HepG2 (cell line): ENCODE results near the gene SHISA7. TPM values are rescaled to one million over a fixed set of nuclear protein-coding genes. Genes with fewer than 3 reads are reported as not detected.
A peak's percentile ranks its signal among the peaks of the same experiment; 100 is the strongest.

Source experiments
- CEBPG ChIP-seq: IDR thresholded peaks from 2 replicates; pipeline ENCODE4 v1.6.1; 2016
- CREM ChIP-seq, 2 experiments: sonication (generic) in 1 of 2; formaldehyde crosslinking in 1 of 2; IDR thresholded peaks; 2 replicates each; pipeline versions ENCODE4 v1.4.0 to v1.6.1; 2016 to 2020; ENCODE audit warnings: antibody characterized with exemption in 1 of 2, mild to moderate bottlenecking in 1 of 2, missing genetic modification reagents in 1 of 2
- NCOA2 ChIP-seq: sonication (generic); formaldehyde crosslinking; IDR thresholded peaks from 2 replicates; pipeline ENCODE4 v1.8.0; 2022; ENCODE audit warnings: inconsistent platforms
- NFIC ChIP-seq: IDR thresholded peaks from 2 replicates; pipeline ENCODE4 v1.6.1; 2012; ENCODE audit warnings: mild to moderate bottlenecking, low read length, inconsistent platforms
- ONECUT2 ChIP-seq: sonication (generic); formaldehyde crosslinking; IDR thresholded peaks from 2 replicates; pipeline ENCODE4 v1.4.0; 2020; ENCODE audit warnings: missing genetic modification reagents
- POLR2AphosphoS5 ChIP-seq: IDR thresholded peaks from 2 replicates; pipeline ENCODE4 v1.6.1; 2012; ENCODE audit warnings: low read depth, low read length
- PRDM10 ChIP-seq: sonication (generic); formaldehyde crosslinking; IDR thresholded peaks from 2 replicates; pipeline ENCODE4 v1.4.0; 2020; ENCODE audit warnings: low read depth, missing genetic modification reagents
- SAP130 ChIP-seq: IDR thresholded peaks from 2 replicates; pipeline ENCODE4 v1.6.1; 2016; ENCODE audit warnings: low read depth
- TBL1XR1 ChIP-seq: fragments of 150-350 bp; IDR thresholded peaks from 2 replicates; pipeline ENCODE4 v1.6.1; 2014; ENCODE audit warnings: borderline replicate concordance, low read length; ENCODE audit not compliant: partially characterized antibody
- THRA ChIP-seq: sonication (generic); formaldehyde crosslinking; IDR thresholded peaks from 2 replicates; pipeline ENCODE4 v1.4.0; 2020; ENCODE audit warnings: missing genetic modification reagents, borderline replicate concordance
- ZBTB10 ChIP-seq: sonication (generic); formaldehyde crosslinking; IDR thresholded peaks from 2 replicates; pipeline ENCODE4 v1.4.0; 2020; ENCODE audit warnings: missing genetic modification reagents, borderline replicate concordance
- ZBTB42 ChIP-seq: sonication (generic); formaldehyde crosslinking; IDR thresholded peaks from 2 replicates; pipeline ENCODE4 v1.5.0; 2020; ENCODE audit warnings: mild to moderate bottlenecking, missing genetic modification reagents
- ZNF10 ChIP-seq: sonication (generic); formaldehyde crosslinking; IDR thresholded peaks from 2 replicates; pipeline ENCODE4 v1.4.0; 2020; ENCODE audit warnings: mild to moderate bottlenecking, low read depth, missing genetic modification reagents, borderline replicate concordance
- ZNF124 ChIP-seq: sonication (generic); formaldehyde crosslinking; IDR thresholded peaks from 2 replicates; pipeline ENCODE4 v1.4.0; 2020; ENCODE audit warnings: missing genetic modification reagents
- ZNF230 ChIP-seq: sonication (generic); formaldehyde crosslinking; IDR thresholded peaks from 2 replicates; pipeline ENCODE4 v1.4.0; 2020; ENCODE audit warnings: mild to moderate bottlenecking, missing genetic modification reagents
- ZNF414 ChIP-seq: sonication (generic); formaldehyde crosslinking; IDR thresholded peaks from 2 replicates; pipeline ENCODE4 v1.5.0; 2020; ENCODE audit warnings: missing genetic modification reagents
- ZNF501 ChIP-seq: sonication (generic); formaldehyde crosslinking; IDR thresholded peaks from 2 replicates; pipeline ENCODE4 v1.5.1; 2020; ENCODE audit warnings: mild to moderate bottlenecking, moderate library complexity, missing genetic modification reagents
- ZNF503 ChIP-seq: sonication (generic); formaldehyde crosslinking; IDR thresholded peaks from 2 replicates; pipeline ENCODE4 v1.4.0; 2020; ENCODE audit warnings: missing genetic modification reagents
- ZNF629 ChIP-seq: sonication (generic); formaldehyde crosslinking; conservative IDR thresholded peaks from 2 replicates; pipeline ENCODE4 v1.5.0; 2020; ENCODE audit warnings: missing genetic modification reagents
- polyA plus RNA-seq, 8 experiments: library from polyadenylated mRNA; depleted of rRNA in 3 of 8; stranded (reverse) in 7 of 8; unstranded in 1 of 8; fragments of >200 nt; fragmentation: Illumina TruSeq in 4 of 8; extraction: Trizol in 4 of 8; gene quantifications; 2 replicates each; pipeline versions ENCODE4 v1.2.1 to v1.2.3, GENCODE V29; 2011 to 2016; ENCODE audit warnings: low read depth in 4 of 8, missing spikeins in 1 of 8, mixed read lengths in 1 of 8; ENCODE audit not compliant: insufficient read depth in 1 of 8
- total RNA-seq, 5 experiments: library from RNA; depleted of rRNA; stranded (reverse); fragments of >200 nt; fragmentation: Illumina TruSeq; extraction: Trizol; gene quantifications; 2 replicates each; pipeline ENCODE4 v1.2.3, GENCODE V29; 2016; ENCODE audit warnings: low read depth in 1 of 5

Gene SHISA7
- total and polyA plus RNA-seq, 2 of the 13 experiments (the other 11 are each of a cell fraction or from before 2014, with no cell fraction given), result not detected

GRCh38 chr19:55459950-55460657 is 17.0 kb upstream of the SHISA7 start (continued):
- TF ChIP-seq TBL1XR1 (no peak), NCOA2 (CRISPR knock-in tag) (0 out of 2 replicates have a peak, but pooled peaks have one; percentile 23), ZNF230 (CRISPR knock-in tag) (0 out of 2 replicates have a peak, but pooled peaks have one; percentile 61), THRA (CRISPR knock-in tag) (peak; percentile 42; the same call in 1 of the 2 replicates), CEBPG (CRISPR knock-in tag) (peak; percentile 70), NFIC (peak; percentile 42; the same call in 1 of the 2 replicates), ZNF501 (CRISPR knock-in tag) (0 out of 2 replicates have a peak, but pooled peaks have one; percentile 7), ZNF503 (0 out of 2 replicates have a peak, but pooled peaks have one; percentile 28), SAP130 (peak; percentile 43), ZBTB10 (CRISPR knock-in tag) (no peak), PRDM10 (CRISPR knock-in tag) (no peak), ONECUT2 (CRISPR knock-in tag) (no peak), ZNF10 (CRISPR knock-in tag) (no peak), ZNF414 (CRISPR knock-in tag) (no peak), CREM (IDR thresholded peaks at IDR 0.05) (0 out of 2 replicates have a peak, but pooled peaks have one; percentile 8), CREM (CRISPR knock-in tag; IDR thresholded peaks at IDR 0.05) (no peak), ZBTB42 (CRISPR knock-in tag) (no peak), ZNF629 (CRISPR knock-in tag) (peak; percentile 19; the same call in 1 of the 2 replicates), POLR2AphosphoS5 (no peak; the same call in 1 of the 2 replicates), ZNF124 (CRISPR knock-in tag) (peak; percentile 42; the same call in 1 of the 2 replicates)
